Measurements from ENCODE around the gene CNIH3.
"Not testable (repeated sequence)": the region's sequence is repeated elsewhere in the genome, so short reads cannot be mapped to it uniquely, and the experiment has no call there.

Gene CNIH3

GRCh38 chr1:224691148-224691925 lies 75.2 kb downstream of the CNIH3 start:
- DNase-seq: no peak

GRCh38 chr1:224694969-224695368 lies 78.9 kb downstream of the CNIH3 start:
- no peak for DNase-seq

GRCh38 chr1:224696021-224696420 lies 79.9 kb downstream of the CNIH3 start:
- DNase-seq: no peak

- peak; percentile 74 for DNase-seq
Observed at GRCh38 chr1:224696891-224697765, 81.0 kb downstream of the CNIH3 start.

GRCh38 chr1:224698015-224698451 lies 81.9 kb downstream of the CNIH3 start:
- DNase-seq: no peak

- peak; percentile 47 for DNase-seq
Observed at GRCh38 chr1:224700918-224701531, 84.9 kb downstream of the CNIH3 start.

- DNase-seq: no peak
Observed at GRCh38 chr1:224703702-224704101, 87.6 kb downstream of the CNIH3 start.

GRCh38 chr1:224704107-224704735 lies 88.1 kb downstream of the CNIH3 start:
- DNase-seq: no peak

GRCh38 chr1:224705578-224705977 lies 89.5 kb downstream of the CNIH3 start:
- no peak for DNase-seq

- peak; percentile 82 for DNase-seq
Observed at GRCh38 chr1:224707843-224708725, 92.0 kb downstream of the CNIH3 start.

GRCh38 chr1:224710196-224710595 lies 94.1 kb downstream of the CNIH3 start:
- DNase-seq: no peak

GRCh38 chr1:224711231-224711756 lies 95.2 kb downstream of the CNIH3 start:
- DNase-seq: not testable (repeated sequence)

GRCh38 chr1:224711876-224712275 lies 95.8 kb downstream of the CNIH3 start:
- no peak for DNase-seq

GRCh38 chr1:224713228-224713627 lies 97.1 kb downstream of the CNIH3 start:
- no peak for DNase-seq

- no peak for DNase-seq
Observed at GRCh38 chr1:224714553-224714952, 98.4 kb downstream of the CNIH3 start.

GRCh38 chr1:224718470-224719053 lies 102.4 kb downstream of the CNIH3 start:
- no peak for DNase-seq

- DNase-seq: no peak
Observed at GRCh38 chr1:224719716-224720115, 103.6 kb downstream of the CNIH3 start.

GRCh38 chr1:224720216-224720615 lies 104.1 kb downstream of the CNIH3 start:
- DNase-seq: no peak

GRCh38 chr1:224721000-224721399 lies 104.9 kb downstream of the CNIH3 start:
- DNase-seq: no peak

- no peak for DNase-seq
Observed at GRCh38 chr1:224722838-224723237, 106.7 kb downstream of the CNIH3 start.

- no peak for DNase-seq
Observed at GRCh38 chr1:224724566-224724965, 108.4 kb downstream of the CNIH3 start.

Data from HCEC 1CT (cell line).